ENCODE results near the gene WDR18. TPM values are rescaled to one million over a fixed set of nuclear protein-coding genes. Genes with fewer than 3 reads are reported as not detected.

The WDR18 gene
- total and polyA plus RNA-seq, 7 donors = 14.3 to 65.8 (median 30.7) TPM

DNA sequence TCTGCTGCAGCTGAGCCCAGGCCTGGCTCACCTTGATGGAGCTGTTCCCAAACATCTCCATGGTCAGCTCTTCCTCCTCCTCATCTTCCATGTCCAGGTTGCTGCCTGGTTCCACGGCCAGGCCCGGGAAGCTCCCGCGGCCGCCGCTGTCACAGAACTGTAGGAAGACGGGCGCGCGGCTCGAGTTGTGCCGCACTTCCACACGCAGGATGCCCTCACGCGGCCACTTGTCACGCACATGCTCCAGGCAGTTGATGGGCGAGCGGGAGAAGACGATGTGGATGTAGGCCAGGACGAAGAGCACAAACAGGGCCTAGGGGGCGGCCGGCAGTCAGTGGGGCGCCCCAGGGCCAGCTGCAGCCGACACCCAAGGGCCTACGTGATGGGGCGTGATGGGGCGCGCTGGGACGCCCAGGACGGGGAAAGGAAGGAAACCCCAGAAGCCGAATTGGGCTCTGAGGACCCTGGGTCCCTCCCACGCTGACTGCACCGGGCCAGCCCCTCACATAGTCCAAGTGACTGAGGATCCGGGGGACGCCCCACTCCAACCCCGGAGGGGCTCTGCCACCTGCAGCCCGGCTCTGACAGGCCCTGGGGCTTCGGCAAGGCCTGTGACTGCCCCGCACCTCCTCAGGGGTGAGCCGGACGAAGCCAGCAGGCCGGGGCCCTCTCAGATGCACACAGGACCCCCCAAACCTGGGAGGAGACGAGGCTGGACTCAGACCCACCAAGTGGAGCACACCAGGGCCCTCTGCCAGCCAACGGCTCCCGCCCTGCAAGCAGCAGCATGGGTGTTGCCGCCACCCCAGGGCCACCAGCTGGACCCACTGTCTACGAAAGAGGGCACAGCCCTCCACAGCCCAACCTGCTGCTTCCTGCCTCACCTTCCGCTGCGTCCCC is 30.3 kb downstream of the WDR18 start:
- Histone ChIP-seq H3K4me1 (peaks cover 0 to 67% (median 48%) of the 10 kb centered on the region in 4 donors), H3K4me3 (no peak overlapping the region), H3K27ac (no peak overlapping the region), H3K27me3 (no peaks in the 10 kb centered on the region), H3K36me3 (peaks cover 35 to 52% (median 46%) of the 10 kb centered on the region in 4 donors), H3K9me3 (no peaks in the 10 kb centered on the region)
- TF ChIP-seq POLR2A (IDR thresholded peaks at IDR 0.05) (no peak), POLR2AphosphoS5 (IDR thresholded peaks at IDR 0.05) (no peak), EP300 (IDR thresholded peaks at IDR 0.05) (no peak)
- TF ChIP-seq, protein P1, sequence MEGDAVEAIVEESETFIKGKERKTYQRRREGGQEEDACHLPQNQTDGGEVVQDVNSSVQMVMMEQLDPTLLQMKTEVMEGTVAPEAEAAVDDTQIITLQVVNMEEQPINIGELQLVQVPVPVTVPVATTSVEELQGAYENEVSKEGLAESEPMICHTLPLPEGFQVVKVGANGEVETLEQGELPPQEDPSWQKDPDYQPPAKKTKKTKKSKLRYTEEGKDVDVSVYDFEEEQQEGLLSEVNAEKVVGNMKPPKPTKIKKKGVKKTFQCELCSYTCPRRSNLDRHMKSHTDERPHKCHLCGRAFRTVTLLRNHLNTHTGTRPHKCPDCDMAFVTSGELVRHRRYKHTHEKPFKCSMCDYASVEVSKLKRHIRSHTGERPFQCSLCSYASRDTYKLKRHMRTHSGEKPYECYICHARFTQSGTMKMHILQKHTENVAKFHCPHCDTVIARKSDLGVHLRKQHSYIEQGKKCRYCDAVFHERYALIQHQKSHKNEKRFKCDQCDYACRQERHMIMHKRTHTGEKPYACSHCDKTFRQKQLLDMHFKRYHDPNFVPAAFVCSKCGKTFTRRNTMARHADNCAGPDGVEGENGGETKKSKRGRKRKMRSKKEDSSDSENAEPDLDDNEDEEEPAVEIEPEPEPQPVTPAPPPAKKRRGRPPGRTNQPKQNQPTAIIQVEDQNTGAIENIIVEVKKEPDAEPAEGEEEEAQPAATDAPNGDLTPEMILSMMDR (IDR thresholded peaks at IDR 0.05) = no peak
- no peak for DNase-seq
- intact Hi-C loops (cut with DNase I) = no loop called here
- WGBS, 2 donors = 94 to 96% methylated on average over 49 of the region's 49 CpGs

DNA sequence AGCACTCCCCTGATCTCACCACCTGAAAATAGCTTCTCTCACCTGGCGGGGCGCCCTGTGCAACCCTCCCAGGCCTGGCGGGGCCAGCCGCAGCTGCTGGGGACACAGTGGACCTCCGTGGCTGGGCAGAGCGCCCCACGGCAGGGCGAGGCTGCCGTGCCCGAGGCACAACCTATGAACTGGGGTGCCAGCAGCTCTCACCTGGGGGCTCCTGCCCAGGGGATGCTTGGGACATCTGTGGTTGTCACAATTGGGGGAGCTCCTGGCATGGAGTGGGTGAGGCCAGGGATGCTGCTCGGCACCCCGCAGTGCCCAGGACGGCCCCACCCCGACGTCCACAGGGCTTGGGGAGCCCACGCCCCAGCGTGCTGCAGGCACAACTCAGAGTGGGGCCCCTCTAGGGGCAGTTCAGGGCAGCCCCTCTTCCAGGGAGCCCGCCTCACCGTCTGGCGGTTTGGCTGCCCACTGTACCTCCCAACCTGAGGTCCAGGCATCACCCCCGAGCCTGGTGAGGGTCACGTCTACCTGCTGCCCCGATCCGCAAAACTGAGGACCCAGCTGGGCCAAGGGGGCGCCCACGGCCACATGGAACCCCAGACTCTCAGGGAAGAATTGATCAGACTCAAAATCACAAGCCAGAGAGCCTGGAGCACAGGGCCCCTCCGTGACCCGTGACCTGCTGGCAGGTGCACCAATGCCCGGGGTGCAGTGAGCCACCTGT is 31.1 kb downstream of the WDR18 start:
- no peaks in the 10 kb centered on the region for H3K27me3 ChIP-seq
- H3K9me3 ChIP-seq = no peaks in the 10 kb centered on the region
- 86 to 91% methylated on average over 29 of the region's 29 CpGs for WGBS, 2 donors
- peaks cover 0 to 65% (median 55%) of the 10 kb centered on the region in 4 donors for H3K4me1 ChIP-seq
- H3K27ac ChIP-seq = peak overlapping the region in 1 of 4 donors; percentile 66
- TF ChIP-seq POLR2A (IDR thresholded peaks at IDR 0.05) (no peak), POLR2AphosphoS5 (IDR thresholded peaks at IDR 0.05) (no peak), EP300 (IDR thresholded peaks at IDR 0.05) (no peak)
- TF ChIP-seq, protein P1 (IDR thresholded peaks at IDR 0.05) = no peak
- DNase-seq = no peak
- intact Hi-C loops (cut with DNase I) = no loop called here
- no peak overlapping the region for H3K4me3 ChIP-seq
- peaks cover 31 to 44% (median 40%) of the 10 kb centered on the region in 4 donors for H3K36me3 ChIP-seq

DNA sequence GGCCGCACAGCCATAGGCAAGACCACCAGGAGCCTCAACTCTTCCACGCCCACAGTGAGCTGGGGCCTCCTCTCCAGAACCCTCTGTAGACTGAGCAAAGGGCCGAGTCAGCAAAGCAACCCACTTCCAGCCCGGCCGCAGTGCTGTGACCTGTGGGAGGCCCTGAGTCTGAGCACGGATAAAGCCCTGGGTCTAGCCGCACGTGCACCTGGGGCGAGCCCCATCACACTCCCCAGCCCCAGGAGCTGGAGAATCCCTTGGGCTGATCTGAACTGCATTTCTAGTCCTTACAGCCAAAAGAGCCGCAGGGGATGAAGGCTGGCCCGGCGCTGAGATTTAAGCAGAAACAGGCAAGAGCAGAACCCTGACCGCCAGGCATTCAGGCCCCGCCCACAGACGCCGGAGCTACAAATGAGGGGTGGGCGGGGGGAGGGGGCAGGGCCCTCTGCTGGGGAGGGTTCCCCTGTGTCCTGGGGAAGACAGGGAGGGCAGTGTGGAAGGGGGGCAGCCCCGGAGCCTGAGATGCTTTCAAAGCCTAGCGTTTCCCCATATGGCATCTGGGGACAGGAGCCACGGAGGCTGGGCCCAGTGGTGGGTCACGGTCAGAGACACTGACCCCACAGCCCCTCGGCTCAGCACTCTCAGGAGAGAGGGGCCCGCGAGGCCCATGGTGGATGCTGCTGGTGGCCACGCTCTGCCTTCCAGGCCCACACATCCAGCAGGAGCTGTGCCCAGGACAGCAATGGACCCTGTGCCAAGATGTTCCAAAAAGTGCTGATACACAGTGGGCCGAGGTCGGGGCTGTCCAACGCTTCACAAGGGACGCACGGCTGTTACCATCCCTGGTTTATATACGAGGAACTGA is 31.9 kb downstream of the WDR18 start:
- Histone ChIP-seq H3K9me3 (no peaks in the 10 kb centered on the region), H3K36me3 (peaks cover 23 to 36% (median 32%) of the 10 kb centered on the region in 4 donors), H3K4me1 (peaks cover 0 to 62% (median 56%) of the 10 kb centered on the region in 4 donors), H3K27me3 (no peaks in the 10 kb centered on the region), H3K4me3 (no peak overlapping the region), H3K27ac (peak overlapping the region in 3 of 4 donors; percentile 15 to 66 (median 58))
- DNase-seq = no peak
- intact Hi-C loops (cut with DNase I) = no loop called here
- TF ChIP-seq, protein P1 (IDR thresholded peaks at IDR 0.05) = no peak
- TF ChIP-seq POLR2AphosphoS5 (IDR thresholded peaks at IDR 0.05) (no peak), POLR2A (IDR thresholded peaks at IDR 0.05) (no peak), EP300 (IDR thresholded peaks at IDR 0.05) (no peak)
- 75 to 77% methylated on average over 31 of the region's 31 CpGs for WGBS, 2 donors

DNA sequence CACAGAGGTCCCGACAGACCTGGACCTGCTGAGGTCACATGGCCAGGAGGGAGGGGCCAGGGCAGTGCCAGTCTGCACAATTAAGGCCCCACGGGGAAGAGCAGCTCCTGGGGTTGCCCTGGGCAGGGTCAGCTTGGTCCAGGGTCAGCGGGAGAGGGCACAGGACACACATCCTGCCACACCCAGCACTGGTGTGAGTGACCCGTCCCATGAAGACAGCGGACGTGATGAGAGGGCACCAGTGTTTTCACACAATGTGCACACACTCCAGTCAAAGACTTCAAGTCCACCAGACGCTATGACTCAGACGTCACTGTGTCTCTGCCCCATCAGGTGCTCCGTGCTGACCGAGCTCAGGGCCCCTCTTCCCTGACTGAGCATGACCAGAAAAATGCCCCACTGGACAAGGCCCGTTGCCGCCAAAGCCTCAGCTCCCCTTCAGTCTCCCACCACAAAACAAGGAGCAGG is 32.5 kb downstream of the WDR18 start:
- Histone ChIP-seq H3K9me3 (no peaks in the 10 kb centered on the region), H3K27ac (peak overlapping the region; percentile 15 to 66 (median 46)), H3K4me3 (no peak overlapping the region), H3K27me3 (no peaks in the 10 kb centered on the region), H3K4me1 (peaks cover 0 to 63% (median 58%) of the 10 kb centered on the region in 4 donors), H3K36me3 (peaks cover 17 to 29% (median 25%) of the 10 kb centered on the region in 4 donors)
- no peak for TF ChIP-seq EP300 (IDR thresholded peaks at IDR 0.05)
- TF ChIP-seq, protein P1 (IDR thresholded peaks at IDR 0.05) = no peak
- no peak for TF ChIP-seq POLR2A (IDR thresholded peaks at IDR 0.05)
- TF ChIP-seq POLR2AphosphoS5 (IDR thresholded peaks at IDR 0.05) = peak in 1 of 4 donors; percentile 50
- DNase-seq = peak; percentile 75
- intact Hi-C loops (cut with DNase I) = no loop called here
- WGBS, 2 donors = 35 to 57% methylated on average over 12 of the region's 12 CpGs
